GM12875 (cell line): ENCODE results near the gene CLDN20.
"Not testable (repeated sequence)": the region's sequence is repeated elsewhere in the genome, so short reads cannot be mapped to it uniquely, and the experiment has no call there.

ENCODE experiments used
- H3K4me3 ChIP-seq: one replicate; pipeline ENCODE4 v1.5.1; 2011; ENCODE audit warnings: low read depth, low read length, control low read depth
- CTCF ChIP-seq: IDR thresholded peaks from 2 replicates; pipeline ENCODE4 v1.5.1; 2011; ENCODE audit warnings: low read depth, mild to moderate bottlenecking, control low read depth, inconsistent platforms, low read length, moderate library complexity, borderline replicate concordance; ENCODE audit not compliant: insufficient read depth

CLDN20 gene

GRCh38 chr6:155263373-155264063 lies at the start of gene CLDN20:
CLDN20 (plus strand) TSS chr6:155264013; CDS start chr6:155275720, 11,707 bp downstream.
- no peak for TF ChIP-seq CTCF
- no peak within 1 kb of the TSS for H3K4me3 ChIP-seq

GRCh38 chr6:155215906-155216305 lies 47.9 kb upstream of the CLDN20 start:
- no peak overlapping the region for H3K4me3 ChIP-seq
- TF ChIP-seq CTCF: no peak

DNA sequence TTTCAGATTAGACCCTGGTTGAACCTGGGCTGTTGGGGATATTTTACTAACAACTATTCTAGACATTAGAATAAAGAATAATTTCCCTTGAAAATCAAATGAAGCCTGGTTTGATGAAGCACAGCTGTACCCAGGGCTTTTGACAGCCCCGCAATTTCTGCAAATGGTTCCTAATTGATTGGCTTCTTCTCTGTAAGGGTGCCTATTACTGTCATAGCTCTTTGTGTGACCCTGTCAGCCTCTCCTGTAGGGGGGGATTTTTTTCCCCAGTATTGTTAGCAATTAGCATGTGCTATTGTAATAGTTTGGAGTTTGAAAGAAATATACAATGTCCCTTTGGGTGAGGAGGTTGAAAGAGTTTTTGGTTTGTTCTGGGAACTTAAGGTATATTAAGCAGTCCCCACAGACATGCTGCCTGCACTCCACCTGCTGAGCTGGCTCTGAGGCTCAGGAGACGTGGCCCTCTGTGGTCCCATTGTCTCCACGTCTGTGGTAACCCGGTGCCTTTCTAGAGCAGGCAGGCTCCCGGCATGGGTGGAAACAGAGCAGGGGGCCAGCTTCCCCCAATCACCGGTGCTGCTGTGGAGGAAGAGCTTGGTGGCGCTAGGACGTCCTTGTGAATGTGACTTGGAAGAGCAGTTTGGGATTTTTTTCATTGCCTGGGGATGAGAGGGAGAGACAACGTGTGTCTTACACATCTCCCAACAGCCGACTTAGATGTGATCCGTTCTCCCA lies 47.3 kb upstream of the CLDN20 start:
- TF ChIP-seq CTCF: no peak
- H3K4me3 ChIP-seq: no peak overlapping the region

DNA sequence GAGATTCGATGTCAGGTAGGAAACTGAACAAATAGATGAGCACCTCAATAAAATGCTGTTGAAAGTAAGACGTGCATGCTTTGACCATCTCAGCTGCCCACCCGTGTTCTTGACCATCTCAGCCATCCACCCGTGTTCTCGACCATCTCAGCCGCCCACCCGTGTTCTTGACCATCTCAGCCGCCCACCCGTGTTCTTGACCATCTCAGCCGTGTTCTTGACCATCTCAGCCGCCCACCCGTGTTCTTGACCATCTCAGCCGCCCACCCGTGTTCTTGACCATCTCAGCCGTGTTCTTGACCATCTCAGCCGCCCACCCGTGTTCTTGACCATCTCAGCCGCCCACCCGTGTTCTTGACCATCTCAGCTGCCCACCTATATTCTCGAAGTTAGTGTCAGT lies 45.1 kb upstream of the CLDN20 start:
- H3K4me3 ChIP-seq: not testable (repeated sequence)

GRCh38 chr6:155219299-155219698 lies 44.5 kb upstream of the CLDN20 start:
- no peak for TF ChIP-seq CTCF
- no peak overlapping the region for H3K4me3 ChIP-seq

- no peak overlapping the region for H3K4me3 ChIP-seq
- no peak for TF ChIP-seq CTCF
Measured at GRCh38 chr6:155219858-155220301, 43.9 kb upstream of the CLDN20 start.

DNA sequence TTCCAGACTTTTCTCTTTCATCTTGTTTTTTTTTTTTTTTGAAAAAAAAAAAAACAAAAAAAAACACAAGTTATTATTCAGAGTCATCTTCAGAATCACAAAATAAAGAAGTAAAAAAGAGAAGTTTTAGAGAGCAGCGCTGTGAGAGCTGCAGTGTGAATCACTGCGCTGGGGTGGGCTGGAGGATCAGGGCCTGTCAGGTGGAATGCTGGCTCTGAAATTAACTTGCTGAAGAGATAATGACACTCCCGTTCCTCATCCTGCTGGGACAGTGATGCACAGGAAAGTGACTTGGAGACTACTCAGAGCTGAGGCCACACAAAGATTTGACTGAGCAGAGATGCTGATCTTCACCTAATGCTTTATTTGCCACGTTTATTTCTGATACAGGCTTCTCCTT lies 42.7 kb upstream of the CLDN20 start:
- H3K4me3 ChIP-seq: no peak overlapping the region
- no peak for TF ChIP-seq CTCF
